Measurements from ENCODE around the gene GRIA4.

- TF ChIP-seq CTCF (IDR thresholded peaks at IDR 0.05; ENCODE audit: low read depth, low read length, missing input control): no peak
- no peak for TF ChIP-seq MAX (IDR thresholded peaks at IDR 0.05)
- TF ChIP-seq REST (IDR thresholded peaks at IDR 0.05): no peak
- TF ChIP-seq YY1 (IDR thresholded peaks at IDR 0.05): no peak
- TF ChIP-seq EGR1 (IDR thresholded peaks at IDR 0.05; ENCODE audit: low read depth in 2 of 2): no peak
- TF ChIP-seq GABPA (IDR thresholded peaks at IDR 0.05 in 1 of 2, conservative IDR thresholded peaks at IDR 0.05 in 1 of 2): no peak
- no peak for TF ChIP-seq HNF4A (conservative IDR thresholded peaks at IDR 0.05)
- TF ChIP-seq RAD21 (IDR thresholded peaks at IDR 0.05): no peak
These were observed 344.0 kb downstream of the GRIA4 start for GRCh38 chr11:105953886-105954285.

All from liver (tissue), 3 donors.